Loucy (cell line): ENCODE results near the gene TASP1.

Experiments
- EZH2phosphoT487 ChIP-seq: fragments of 200-600 bp; IDR thresholded peaks from 2 replicates; pipeline ENCODE4 v1.6.1; 2018; ENCODE audit warnings: antibody characterized with exemption, mild to moderate bottlenecking, moderate library complexity, borderline replicate concordance
- TF ChIP-seq, protein P1 (sequence below): fragments of 200-600 bp; sonication (generic); conservative IDR thresholded peaks from 2 replicates; pipeline ENCODE4 v1.5.1; 2014; ENCODE audit warnings: mild to moderate bottlenecking, antibody characterized with exemption, low read length

DNA sequence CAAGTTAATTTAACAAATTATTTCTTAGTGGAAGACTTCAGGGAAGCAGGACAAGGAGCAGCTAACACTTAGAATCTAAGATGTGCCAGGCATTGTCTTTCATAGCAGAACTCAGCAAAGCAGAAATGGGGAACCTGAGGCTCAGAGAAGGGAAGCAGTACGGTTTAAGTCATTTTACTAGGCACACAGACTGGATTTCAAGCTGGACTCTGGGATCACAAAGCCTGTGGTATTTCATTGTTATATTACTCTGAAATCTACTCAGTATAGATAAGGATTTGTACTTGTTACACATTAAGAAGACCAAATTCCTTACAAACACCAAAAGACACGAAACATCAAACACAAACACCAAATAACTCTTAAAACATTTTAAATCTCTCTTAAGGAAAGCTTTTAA is 218.1 kb downstream of the TASP1 start:
- TF ChIP-seq, protein P1, sequence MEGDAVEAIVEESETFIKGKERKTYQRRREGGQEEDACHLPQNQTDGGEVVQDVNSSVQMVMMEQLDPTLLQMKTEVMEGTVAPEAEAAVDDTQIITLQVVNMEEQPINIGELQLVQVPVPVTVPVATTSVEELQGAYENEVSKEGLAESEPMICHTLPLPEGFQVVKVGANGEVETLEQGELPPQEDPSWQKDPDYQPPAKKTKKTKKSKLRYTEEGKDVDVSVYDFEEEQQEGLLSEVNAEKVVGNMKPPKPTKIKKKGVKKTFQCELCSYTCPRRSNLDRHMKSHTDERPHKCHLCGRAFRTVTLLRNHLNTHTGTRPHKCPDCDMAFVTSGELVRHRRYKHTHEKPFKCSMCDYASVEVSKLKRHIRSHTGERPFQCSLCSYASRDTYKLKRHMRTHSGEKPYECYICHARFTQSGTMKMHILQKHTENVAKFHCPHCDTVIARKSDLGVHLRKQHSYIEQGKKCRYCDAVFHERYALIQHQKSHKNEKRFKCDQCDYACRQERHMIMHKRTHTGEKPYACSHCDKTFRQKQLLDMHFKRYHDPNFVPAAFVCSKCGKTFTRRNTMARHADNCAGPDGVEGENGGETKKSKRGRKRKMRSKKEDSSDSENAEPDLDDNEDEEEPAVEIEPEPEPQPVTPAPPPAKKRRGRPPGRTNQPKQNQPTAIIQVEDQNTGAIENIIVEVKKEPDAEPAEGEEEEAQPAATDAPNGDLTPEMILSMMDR = no peak
- TF ChIP-seq EZH2phosphoT487 = no peak
